Smooth muscle cell (in vitro differentiated cells): ENCODE data around the gene STYX. TPM values are rescaled to one million over a fixed set of nuclear protein-coding genes. Genes with fewer than 3 reads are reported as not detected.

Experiments used
- DNase-seq: peaks from one replicate; lab custom pipeline; 2025; ENCODE audit not compliant: unreplicated experiment; lab: John Stamatoyannopoulos, UW
- H2AFZ ChIP-seq: fragments of 200-600 bp; sonication (generic); 2 replicates; pipeline ENCODE4 v1.6.0; 2016; ENCODE audit warnings: antibody characterized with exemption, low read depth, mild to moderate bottlenecking
- H3F3A ChIP-seq: fragments of 200-600 bp; sonication (generic); 2 replicates; pipeline ENCODE4 v1.6.0; 2017; ENCODE audit warnings: antibody characterized with exemption, low read depth
- H3K27ac ChIP-seq: fragments of 200-600 bp; sonication (generic); 2 replicates; pipeline ENCODE4 v1.5.1; 2016; ENCODE audit warnings: low read depth, mild to moderate bottlenecking
- H3K27me3 ChIP-seq: fragments of 200-600 bp; sonication (generic); 2 replicates; pipeline ENCODE4 v1.6.1; 2016; ENCODE audit warnings: low read depth, mild to moderate bottlenecking
- H3K36me3 ChIP-seq: fragments of 200-600 bp; sonication (generic); 2 replicates; pipeline ENCODE4 v1.5.1; 2016; ENCODE audit warnings: low read depth
- H3K4me1 ChIP-seq: fragments of 200-600 bp; sonication (generic); 2 replicates; pipeline ENCODE4 v1.5.1; 2016; ENCODE audit warnings: low read depth
- H3K4me2 ChIP-seq: fragments of 200-600 bp; sonication (generic); 2 replicates; pipeline ENCODE4 v1.6.0; 2016; ENCODE audit warnings: mild to moderate bottlenecking
- H3K4me3 ChIP-seq: fragments of 200-600 bp; sonication (generic); 2 replicates; pipeline ENCODE4 v1.5.1; 2016; ENCODE audit warnings: mild to moderate bottlenecking
- H3K79me2 ChIP-seq: fragments of 200-600 bp; sonication (generic); 2 replicates; pipeline ENCODE4 v1.6.0; 2016; ENCODE audit warnings: low read depth, mild to moderate bottlenecking
- H3K9ac ChIP-seq: fragments of 200-600 bp; sonication (generic); 2 replicates; pipeline ENCODE4 v1.6.0; 2016; ENCODE audit warnings: low read depth
- H3K9me3 ChIP-seq: fragments of 200-600 bp; sonication (generic); replicated peaks from 2 replicates; pipeline ENCODE4 v1.5.1; 2016; ENCODE audit warnings: low read depth
- H4K20me1 ChIP-seq: fragments of 200-600 bp; sonication (generic); 2 replicates; pipeline ENCODE4 v1.6.0; 2016; ENCODE audit warnings: low read depth
- CTCF ChIP-seq: fragments of 200-600 bp; sonication (generic); IDR thresholded peaks from 2 replicates; pipeline ENCODE4 v1.5.1; 2017; ENCODE audit warnings: borderline replicate concordance, mild to moderate bottlenecking, antibody characterized with exemption; ENCODE audit not compliant: insufficient read depth, poor library complexity, severe bottlenecking
- WGBS: methylation state at CpG from one replicate; pipeline ENCODE4 v1.1.7; 2016; ENCODE audit warnings: low lambda C conversion rate; 5-methylcytosine and 5-hydroxymethylcytosine counted together
- polyA plus RNA-seq: library from polyadenylated mRNA; unstranded; fragments of >200 nt; fragmentation: Nextera tagmentation; extraction: Ambion mirVana; gene quantifications from 2 replicates; pipeline ENCODE4 v1.2.1, GENCODE V29; 2016
- total RNA-seq: library from RNA; depleted of rRNA; stranded (reverse); fragments of >200 nt; gene quantifications from 2 replicates; pipeline ENCODE4 v1.2.3, GENCODE V29; 2014

STYX gene
- total and polyA plus RNA-seq, 2 experiments from 2014 or later = 8.5 to 17.9 TPM

DNA sequence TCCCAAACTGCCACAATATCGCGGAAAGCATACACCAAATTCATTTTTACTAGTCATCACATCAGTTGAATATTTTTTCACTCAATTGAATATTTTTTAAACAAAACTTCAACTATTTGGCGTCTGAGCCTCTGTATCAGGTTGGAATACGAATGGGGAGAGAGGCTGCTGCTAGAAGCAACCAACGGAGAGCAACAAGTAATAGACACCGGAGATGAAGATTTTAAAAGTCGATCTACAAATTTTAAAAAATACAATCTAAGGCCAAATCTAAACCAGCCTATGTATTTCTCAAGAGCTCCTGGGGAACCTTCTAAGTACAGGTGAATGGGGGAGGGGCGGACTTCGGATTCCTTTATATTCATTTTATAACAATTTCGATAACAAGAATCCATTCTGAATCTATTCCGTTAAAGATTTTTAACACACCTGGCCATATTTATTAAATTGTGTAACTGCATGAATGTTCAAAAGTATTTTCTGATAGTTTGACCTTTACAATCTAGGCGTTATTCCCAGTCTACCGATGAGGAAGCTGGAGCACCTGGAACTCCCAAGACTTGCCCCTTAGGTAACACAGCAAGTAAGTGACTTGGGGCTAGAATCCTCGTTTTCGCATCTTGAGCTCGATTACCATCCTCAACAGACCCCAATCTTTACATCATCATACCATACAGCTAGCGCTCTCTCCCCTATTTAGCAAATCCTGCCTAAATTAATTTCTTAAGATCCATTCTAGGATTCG is 60.2 kb downstream of the STYX start:
- Histone ChIP-seq H3K9ac (peak overlapping the region; percentile 82), H2AFZ (peak overlapping the region; percentile 89), H4K20me1 (peaks cover 16% of the 10 kb centered on the region), H3K9me3 (no peaks in the 10 kb centered on the region), H3K79me2 (peaks cover 44% of the 10 kb centered on the region), H3K36me3 (no peaks in the 10 kb centered on the region), H3K27me3 (no peaks in the 10 kb centered on the region), H3K27ac (no peak overlapping the region), H3K4me3 (peak overlapping the region; percentile 80), H3F3A (no peaks in the 10 kb centered on the region), H3K4me1 (peaks cover 26% of the 10 kb centered on the region), H3K4me2 (peak overlapping the region; percentile 97)
- DNase-seq = no peak
- 16% methylated on average over 18 of the region's 18 CpGs for WGBS
- TF ChIP-seq CTCF = no peak

DNA sequence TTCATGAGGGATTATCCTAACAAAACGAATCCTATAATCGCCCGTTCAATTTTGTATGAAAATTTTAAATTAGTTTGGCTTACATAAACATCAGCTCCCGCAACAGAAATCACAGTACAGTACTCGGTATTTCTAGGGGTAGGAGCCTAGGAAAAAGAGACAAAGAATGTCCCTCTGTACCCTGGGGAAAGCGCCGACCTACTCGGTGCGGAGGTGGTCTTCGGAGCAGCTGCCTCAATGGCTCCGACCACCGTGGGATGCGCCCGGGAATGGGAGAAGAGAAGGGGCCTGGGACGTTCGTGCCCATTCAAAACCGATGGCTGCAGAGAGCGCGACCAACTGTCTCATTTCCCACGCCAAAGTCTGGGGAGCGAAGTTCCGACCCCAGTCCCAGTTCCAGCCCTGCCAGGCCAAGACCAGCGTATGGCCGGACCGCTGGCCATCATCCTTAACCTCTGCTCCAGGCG is 60.8 kb downstream of the STYX start:
- TF ChIP-seq CTCF = no peak
- Histone ChIP-seq H3K4me3 (peak overlapping the region; percentile 80), H3K9ac (peak overlapping the region; percentile 82), H3K9me3 (no peaks in the 10 kb centered on the region), H2AFZ (peak overlapping the region; percentile 89), H3K79me2 (peaks cover 43% of the 10 kb centered on the region), H3K4me2 (peak overlapping the region; percentile 97), H4K20me1 (peaks cover 16% of the 10 kb centered on the region), H3F3A (no peaks in the 10 kb centered on the region), H3K27ac (no peak overlapping the region), H3K36me3 (no peaks in the 10 kb centered on the region), H3K4me1 (peaks cover 26% of the 10 kb centered on the region), H3K27me3 (no peaks in the 10 kb centered on the region)
- 1% methylated on average over 26 of the region's 26 CpGs for WGBS
- DNase-seq = no peak

DNA sequence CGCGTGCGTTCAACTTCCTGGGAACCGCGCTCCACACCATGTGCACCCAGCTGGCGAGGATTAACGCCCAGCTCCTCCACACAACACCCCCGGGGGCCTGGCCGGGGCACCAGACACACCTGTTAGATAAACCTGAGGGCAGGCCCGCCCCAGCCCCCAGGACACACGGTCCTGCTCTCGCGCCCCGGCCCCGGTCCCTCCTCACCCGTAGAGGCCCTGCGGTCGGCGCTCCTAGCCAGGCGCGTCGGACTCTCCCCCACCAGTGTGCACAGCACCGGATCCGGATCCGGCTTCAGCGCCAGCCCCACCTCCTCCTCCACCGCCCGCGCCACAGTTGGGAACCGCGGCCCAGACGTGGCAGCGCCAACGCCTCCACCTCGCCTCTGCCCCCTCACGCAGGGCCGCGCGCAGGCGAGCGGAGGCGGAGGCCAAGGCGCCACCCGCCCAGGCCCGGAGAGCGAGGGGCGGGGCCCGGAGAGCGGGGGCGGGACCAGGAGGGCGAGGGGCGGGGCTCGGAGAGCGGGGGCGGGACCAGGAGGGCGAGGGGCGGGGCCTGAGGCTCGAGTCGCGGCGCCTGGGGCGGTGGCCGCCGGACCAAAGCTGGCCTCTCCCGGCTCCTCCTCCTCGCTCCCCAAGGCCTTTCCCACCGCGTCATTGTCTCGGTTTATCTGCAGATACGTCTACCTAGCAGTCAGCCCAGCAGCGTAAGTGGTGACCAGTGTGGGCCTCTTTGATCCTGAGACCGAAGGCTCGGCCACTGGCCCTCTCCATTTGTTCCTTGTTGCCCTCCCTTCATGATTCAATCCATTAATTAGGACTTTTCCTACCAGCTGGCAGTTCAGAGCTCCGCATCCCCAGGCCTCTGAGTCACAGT is 61.5 kb downstream of the STYX start, which contains the start of gene GNPNAT1:
TSS of gene GNPNAT1 (minus strand) at position 385 of the 874 bp plus-strand sequence. CDS start 6,957 bp downstream, outside the sequence.
- H3K4me3 ChIP-seq = peak within 1 kb of the TSS; percentile 80
- H3K27ac ChIP-seq = peak within 1 kb of the TSS; percentile 87
- H3K4me2 ChIP-seq = peak within 1 kb of the TSS; percentile 97
- no peak for TF ChIP-seq CTCF
- H3K4me1 ChIP-seq = peaks cover 26% of the 10 kb centered on the region
- peaks cover 16% of the 10 kb centered on the region for H4K20me1 ChIP-seq
- H3K36me3 ChIP-seq = no peaks in the 10 kb centered on the region
- H2AFZ ChIP-seq = peak within 1 kb of the TSS; percentile 89
- peaks cover 40% of the 10 kb centered on the region for H3K79me2 ChIP-seq
- peak within 1 kb of the TSS; percentile 82 for H3K9ac ChIP-seq
- no peaks in the 10 kb centered on the region for H3K9me3 ChIP-seq
- H3F3A ChIP-seq = no peaks in the 10 kb centered on the region
- DNase-seq = peak; percentile 65
- WGBS = 2% methylated on average over 45 of the region's 74 CpGs
- no peaks in the 10 kb centered on the region for H3K27me3 ChIP-seq
